Uterus (tissue), 2 donors: ENCODE results near the gene RSPH6A.
"Not testable (repeated sequence)": the region's sequence is repeated elsewhere in the genome, so short reads cannot be mapped to it uniquely, and the experiment has no call there.

Experiments used
- CTCF ChIP-seq, 4 experiments: fragments of 200-600 bp in 2 of 4; fragments of 450-650 bp in 2 of 4; sonication (generic) in 2 of 4; IDR thresholded peaks; one replicate each; pipeline ENCODE4 v1.5.1; 2016 to 2019; ENCODE audit warnings: antibody characterized with exemption in 4 of 4, mild to moderate bottlenecking in 2 of 4, moderate library complexity in 1 of 4
- POLR2A ChIP-seq, 2 donors: fragments of 450-650 bp; IDR thresholded peaks; one replicate each; pipeline ENCODE4 v1.6.1; 2016; ENCODE audit warnings: antibody characterized with exemption in 2 of 2, mild to moderate bottlenecking in 1 of 2, moderate library complexity in 1 of 2

DNA sequence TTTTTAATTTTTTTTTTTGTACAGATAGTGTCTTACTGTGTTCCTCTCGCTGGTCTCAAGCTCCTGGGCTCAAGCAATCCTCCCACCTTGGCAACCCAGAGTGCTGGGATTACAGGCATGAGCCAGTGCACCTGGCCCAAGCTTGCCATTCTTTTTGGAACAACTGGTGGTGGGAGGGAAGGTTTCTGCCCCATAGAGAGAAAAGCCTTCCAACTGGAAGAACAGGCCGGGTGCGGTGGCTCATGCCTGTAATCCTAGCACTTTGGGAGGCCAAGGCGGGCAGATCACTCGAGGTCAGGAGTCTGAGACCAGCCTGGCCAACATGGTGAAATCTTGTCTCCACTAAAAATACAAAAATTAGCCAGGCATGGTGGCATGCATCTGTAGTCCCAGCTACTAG lies 15.6 kb downstream of the RSPH6A start:
- not testable (repeated sequence) for TF ChIP-seq CTCF, POLR2A (IDR thresholded peaks at IDR 0.05)
